Neutrophil (primary cell): ENCODE results near the gene RAPSN.

ENCODE experiments used
- H3K27ac ChIP-seq: fragments of 200-600 bp; sonication (generic); 2 replicates; pipeline ENCODE4 v1.5.1; 2016; ENCODE audit warnings: mild to moderate bottlenecking, moderate library complexity
- H3K27me3 ChIP-seq: fragments of 200-600 bp; sonication (generic); 2 replicates; pipeline ENCODE4 v1.6.0; 2016; ENCODE audit warnings: mild to moderate bottlenecking
- H3K36me3 ChIP-seq: fragments of 200-600 bp; sonication (generic); 2 replicates; pipeline ENCODE4 v1.5.1; 2017
- H3K4me1 ChIP-seq, 2 experiments: fragments of 200-600 bp in 1 of 2; sonication (generic) in 1 of 2; 1 replicate in 1 of 2; 2 replicates in 1 of 2; pipeline versions ENCODE4 v1.5.1 to v1.6.1; 2013 to 2016; ENCODE audit warnings: low read depth in 1 of 2, low read length in 1 of 2, mild to moderate bottlenecking in 1 of 2, moderate library complexity in 1 of 2; ENCODE audit not compliant: control insufficient read depth in 1 of 2, insufficient read depth in 1 of 2
- H3K4me3 ChIP-seq, 2 experiments: fragments of 200-600 bp in 1 of 2; sonication (generic) in 1 of 2; 1 replicate in 1 of 2; 2 replicates in 1 of 2; pipeline ENCODE4 v1.5.1; 2013 to 2016; ENCODE audit warnings: low read depth in 1 of 2, low read length in 1 of 2, mild to moderate bottlenecking in 1 of 2, moderate library complexity in 1 of 2
- H3K9me3 ChIP-seq: fragments of 200-600 bp; sonication (generic); 2 replicates; pipeline ENCODE4 v1.5.1; 2016
- CTCF ChIP-seq: fragments of 200-600 bp; sonication (generic); IDR thresholded peaks from 2 replicates; pipeline ENCODE4 v1.5.1; 2016; ENCODE audit warnings: antibody characterized with exemption

Gene RAPSN

GRCh38 chr11:47414685-47415070, 34.3 kb downstream of the RAPSN start:
- TF ChIP-seq CTCF: no peak
- H3K27ac ChIP-seq: no peak overlapping the region
- no peaks in the 10 kb centered on the region for H3K27me3 ChIP-seq
- peaks cover 58% of the 10 kb centered on the region for H3K36me3 ChIP-seq
- H3K9me3 ChIP-seq: no peaks in the 10 kb centered on the region
- H3K4me3 ChIP-seq: no peak overlapping the region
- H3K4me1 ChIP-seq: peaks cover 0 to 6% of the 10 kb centered on the region in 2 experiments

- Histone ChIP-seq H3K27me3 (no peaks in the 10 kb centered on the region), H3K4me1 (peaks cover 1 to 10% of the 10 kb centered on the region in 2 experiments), H3K27ac (no peak overlapping the region), H3K9me3 (no peaks in the 10 kb centered on the region), H3K36me3 (peaks cover 55% of the 10 kb centered on the region), H3K4me3 (no peak overlapping the region)
- no peak for TF ChIP-seq CTCF
These were observed 34.8 kb downstream of the RAPSN start for GRCh38 chr11:47413908-47414684.

- Histone ChIP-seq H3K9me3 (no peaks in the 10 kb centered on the region), H3K4me3 (no peak overlapping the region), H3K27ac (no peak overlapping the region), H3K36me3 (peaks cover 48% of the 10 kb centered on the region), H3K27me3 (no peaks in the 10 kb centered on the region), H3K4me1 (peaks cover 7 to 16% of the 10 kb centered on the region in 2 experiments)
- no peak for TF ChIP-seq CTCF
These were observed 35.6 kb downstream of the RAPSN start for GRCh38 chr11:47413351-47413750.

GRCh38 chr11:47411884-47412746, 36.8 kb downstream of the RAPSN start:
- peaks cover 36% of the 10 kb centered on the region for H3K36me3 ChIP-seq
- H3K27ac ChIP-seq: peak overlapping the region; percentile 13
- peak overlapping the region in 1 of 2 experiments; percentile 10 for H3K4me3 ChIP-seq
- peaks cover 14 to 27% of the 10 kb centered on the region in 2 experiments for H3K4me1 ChIP-seq
- H3K27me3 ChIP-seq: no peaks in the 10 kb centered on the region
- TF ChIP-seq CTCF: peak; percentile 91
- no peaks in the 10 kb centered on the region for H3K9me3 ChIP-seq

- peaks cover 24% of the 10 kb centered on the region for H3K36me3 ChIP-seq
- TF ChIP-seq CTCF: no peak
- no peak overlapping the region for H3K4me3 ChIP-seq
- no peaks in the 10 kb centered on the region for H3K9me3 ChIP-seq
- peak overlapping the region; percentile 18 for H3K27ac ChIP-seq
- H3K4me1 ChIP-seq: peaks cover 28 to 40% of the 10 kb centered on the region in 2 experiments
- H3K27me3 ChIP-seq: no peaks in the 10 kb centered on the region
These were observed 38.3 kb downstream of the RAPSN start for GRCh38 chr11:47410370-47411264.
